ENCODE measurements around the gene ADD1.

The ADD1 gene

DNA sequence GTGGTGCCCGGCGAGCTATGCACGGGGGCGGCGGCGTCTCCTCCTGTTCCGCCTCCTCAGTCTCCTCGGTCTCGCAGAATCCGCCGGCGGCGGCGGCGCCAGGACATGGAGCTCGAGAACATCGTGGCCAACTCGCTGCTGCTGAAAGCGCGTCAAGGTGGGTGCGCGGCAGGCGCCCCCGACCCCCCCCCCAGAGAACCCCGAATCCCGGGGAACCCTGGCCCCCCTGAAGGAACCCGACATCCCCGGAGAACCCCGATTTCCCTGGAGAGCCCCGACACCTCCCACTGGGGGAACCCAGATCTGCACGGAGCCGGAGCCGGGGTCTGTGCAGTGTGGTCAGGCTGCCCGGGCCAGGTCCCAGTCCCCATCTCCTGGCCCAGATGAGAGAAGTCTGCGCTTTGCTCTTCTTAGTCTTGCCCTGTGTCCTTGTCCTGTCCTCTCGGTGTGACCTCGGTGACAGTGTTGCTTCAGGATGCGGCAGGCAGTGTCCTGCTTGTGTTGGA lies 120.4 kb downstream of the ADD1 start:
- no peak for DNase-seq (ENCODE audit: low spot score)

- DNase-seq (ENCODE audit: low spot score): no peak
Measured at GRCh38 chr4:2964706-2965258, 121.1 kb downstream of the ADD1 start.

DNA sequence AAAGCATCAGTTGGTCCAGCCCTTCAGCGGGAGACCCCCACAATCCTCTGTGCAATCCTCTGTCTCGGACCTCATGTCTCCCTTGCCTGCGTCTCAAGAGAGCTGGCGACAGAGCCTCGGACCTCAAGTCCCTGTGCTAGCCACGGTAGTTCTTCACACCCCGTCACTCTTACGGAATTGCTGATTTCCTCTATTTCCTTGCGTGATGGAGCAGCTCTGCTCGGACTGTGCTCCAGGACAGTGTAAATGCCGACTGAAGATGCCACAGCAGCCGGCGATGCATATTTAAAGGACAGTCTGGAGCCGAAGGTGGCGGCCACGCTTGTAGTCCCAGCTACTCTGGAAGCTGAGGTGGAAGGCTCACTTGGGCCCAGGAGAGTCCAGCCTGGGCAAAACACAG lies 121.6 kb downstream of the ADD1 start:
- no peak for DNase-seq (ENCODE audit: low spot score)

DNA sequence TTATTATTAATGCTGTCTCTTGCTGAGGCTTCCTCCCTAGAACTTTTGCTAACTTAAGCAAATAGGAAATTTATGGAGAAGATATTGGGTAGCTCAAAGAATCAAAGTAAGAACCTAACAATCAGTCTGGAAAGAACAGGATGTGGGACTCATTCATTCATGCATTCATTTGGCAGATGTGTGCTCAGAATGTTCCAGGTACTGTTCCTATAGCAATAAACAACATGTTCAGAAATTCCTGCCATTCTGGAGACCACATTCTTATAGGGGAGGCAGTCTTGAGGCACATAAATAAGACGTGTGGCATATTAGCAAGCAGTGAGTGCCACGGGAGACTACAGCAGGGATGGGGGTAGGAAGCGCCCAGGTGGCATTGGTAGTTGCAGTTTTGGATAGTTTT lies 124.7 kb downstream of the ADD1 start:
- no peak for DNase-seq (ENCODE audit: low spot score)

GRCh38 chr4:2971275-2971674 lies 127.6 kb downstream of the ADD1 start:
- DNase-seq (ENCODE audit: low spot score): no peak

GRCh38 chr4:2977211-2978088 lies 133.8 kb downstream of the ADD1 start:
- DNase-seq (ENCODE audit: low spot score): no peak

All from iPS-NIHi11 (cell line).